GM21529 (cell line): ENCODE data around the gene EHMT1.
A peak's percentile ranks its signal among the peaks of the same experiment; 100 is the strongest.

Source experiments
- ATAC-seq: cut with Tn5 transposase; IDR thresholded peaks from one replicate; pipeline ENCODE4 v1.9.1; 2021; ENCODE audit not compliant: unreplicated experiment

The EHMT1 gene

DNA sequence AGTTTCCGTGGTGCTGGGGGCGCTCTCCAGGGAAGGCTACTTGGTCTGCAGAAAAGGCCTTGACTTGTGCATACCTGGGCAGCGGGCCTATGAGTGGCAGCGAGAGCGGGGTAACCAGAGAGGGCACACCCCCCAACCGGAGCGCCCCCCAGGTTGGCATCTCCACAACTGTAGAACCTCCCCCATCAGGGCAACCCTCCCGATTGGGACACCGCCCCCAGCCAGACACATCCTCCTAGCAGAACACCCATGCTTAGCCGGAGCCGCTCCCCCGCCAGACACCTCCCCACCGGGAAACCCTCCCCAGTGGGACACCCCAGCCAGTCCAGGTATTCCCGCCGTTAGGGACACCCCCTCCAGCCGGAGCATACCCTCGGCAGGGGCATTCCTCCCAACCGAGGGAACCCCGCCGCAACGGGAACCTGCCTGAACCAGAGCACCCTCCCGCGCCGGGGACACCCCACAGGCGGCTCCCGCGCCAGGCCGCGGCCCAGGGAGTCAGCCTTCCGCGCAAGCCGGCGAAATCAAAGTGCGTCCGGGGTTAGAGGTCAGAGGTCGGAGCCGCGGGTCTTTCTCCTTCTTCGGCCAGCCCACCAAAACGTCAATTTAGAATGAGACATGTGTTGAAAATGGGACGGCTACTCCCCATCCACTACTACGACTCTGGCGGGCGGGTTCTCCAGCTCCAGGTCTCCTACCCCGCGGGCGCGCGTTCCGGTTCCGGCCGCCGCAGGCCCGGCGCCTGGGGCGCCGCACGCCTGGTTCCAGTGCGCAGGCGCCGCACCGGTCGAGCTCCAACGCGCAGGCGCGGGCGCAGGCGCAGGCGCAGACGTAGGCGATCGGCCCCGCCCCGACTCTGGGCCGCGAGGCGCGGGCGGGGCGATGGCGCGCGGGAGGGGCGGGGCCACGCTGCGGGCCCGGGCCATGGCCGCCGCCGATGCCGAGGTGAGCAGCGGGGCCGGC is at the start of gene EHMT1:
EHMT1 (plus strand) TSS at position 901 of the 963 bp plus-strand sequence; CDS start at position 925, 24 bp downstream.
- peak; percentile 50 for ATAC-seq

DNA sequence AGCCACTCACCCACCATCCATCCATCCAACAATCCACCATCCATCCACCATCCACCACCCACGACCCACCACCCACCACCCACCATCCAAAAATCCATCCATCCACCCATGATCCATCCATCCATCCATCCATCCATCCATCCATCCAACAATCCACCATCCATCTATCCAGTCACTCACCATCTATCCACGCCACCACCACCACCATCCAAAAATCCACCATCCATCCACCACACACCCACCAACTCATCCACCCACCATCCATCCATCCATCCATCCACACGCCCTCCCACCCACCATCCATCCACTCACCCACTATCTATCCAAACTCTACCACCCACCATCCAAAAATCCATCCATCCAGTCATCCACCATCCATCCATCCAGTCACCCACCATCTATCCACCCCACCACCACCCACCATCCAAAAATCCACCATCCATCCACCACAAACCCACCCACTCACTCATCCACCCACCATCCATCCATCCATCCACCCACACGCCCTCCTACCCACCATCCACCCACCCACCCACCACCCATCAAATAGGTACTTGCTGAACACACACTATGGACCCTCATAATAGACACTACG is 49.1 kb upstream of the EHMT1 start:
- no peak for ATAC-seq

DNA sequence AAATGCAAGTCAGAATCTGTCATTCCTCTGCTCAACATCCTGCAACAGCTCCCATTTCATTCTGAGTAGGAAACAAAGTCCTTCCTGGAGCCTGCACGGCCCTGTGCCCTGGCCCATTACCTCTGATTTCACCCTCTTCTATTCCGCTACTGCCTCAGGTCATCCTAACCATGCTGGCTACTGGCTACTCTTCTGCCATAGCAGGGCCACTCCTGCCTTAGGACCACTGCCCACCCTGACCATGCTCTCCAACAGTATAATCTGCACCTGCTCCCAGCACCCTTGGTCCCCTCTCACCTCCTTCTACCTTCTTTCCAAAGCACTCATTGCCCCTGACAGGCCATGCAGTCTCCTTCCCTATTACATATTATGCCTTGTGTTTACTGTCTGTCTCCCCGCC is 48.2 kb upstream of the EHMT1 start:
- ATAC-seq, result no peak

DNA sequence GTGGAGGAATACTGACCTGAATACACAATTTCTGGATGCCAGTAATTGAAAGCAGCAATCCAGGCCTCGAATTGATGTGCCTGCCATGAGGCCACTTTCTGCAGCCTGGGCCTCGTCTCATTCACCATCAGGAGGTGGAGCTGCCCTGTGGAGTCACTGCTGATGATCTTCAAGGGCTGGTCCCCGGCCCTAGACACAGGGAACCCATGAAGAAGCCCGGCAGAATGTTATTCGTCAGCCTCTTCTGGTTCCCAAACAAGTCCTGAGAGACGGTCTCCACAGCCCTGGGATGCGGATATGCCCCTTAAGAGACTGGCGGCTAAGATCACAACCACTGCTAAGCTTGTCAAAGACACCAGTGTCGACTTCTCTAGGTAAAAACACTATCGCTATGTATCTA is 44.6 kb upstream of the EHMT1 start:
- ATAC-seq, result no peak

DNA sequence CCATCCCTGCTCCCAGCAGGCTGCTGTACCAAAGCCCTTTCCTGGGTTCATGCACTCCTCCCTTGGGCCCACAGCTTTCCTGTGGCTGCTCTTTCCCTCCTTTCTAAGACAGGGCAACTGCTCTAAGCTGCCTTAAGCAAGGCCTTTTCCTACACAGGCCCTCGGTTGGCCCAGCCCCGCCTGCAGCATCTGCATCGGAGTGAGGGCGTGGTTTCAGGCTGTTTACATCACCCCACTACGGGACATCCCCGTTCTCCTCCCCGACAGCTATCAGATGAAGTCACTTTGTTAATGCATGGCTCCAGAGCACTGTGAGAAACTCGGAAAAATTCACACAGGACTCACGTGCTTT is 43.5 kb upstream of the EHMT1 start:
- no peak for ATAC-seq

DNA sequence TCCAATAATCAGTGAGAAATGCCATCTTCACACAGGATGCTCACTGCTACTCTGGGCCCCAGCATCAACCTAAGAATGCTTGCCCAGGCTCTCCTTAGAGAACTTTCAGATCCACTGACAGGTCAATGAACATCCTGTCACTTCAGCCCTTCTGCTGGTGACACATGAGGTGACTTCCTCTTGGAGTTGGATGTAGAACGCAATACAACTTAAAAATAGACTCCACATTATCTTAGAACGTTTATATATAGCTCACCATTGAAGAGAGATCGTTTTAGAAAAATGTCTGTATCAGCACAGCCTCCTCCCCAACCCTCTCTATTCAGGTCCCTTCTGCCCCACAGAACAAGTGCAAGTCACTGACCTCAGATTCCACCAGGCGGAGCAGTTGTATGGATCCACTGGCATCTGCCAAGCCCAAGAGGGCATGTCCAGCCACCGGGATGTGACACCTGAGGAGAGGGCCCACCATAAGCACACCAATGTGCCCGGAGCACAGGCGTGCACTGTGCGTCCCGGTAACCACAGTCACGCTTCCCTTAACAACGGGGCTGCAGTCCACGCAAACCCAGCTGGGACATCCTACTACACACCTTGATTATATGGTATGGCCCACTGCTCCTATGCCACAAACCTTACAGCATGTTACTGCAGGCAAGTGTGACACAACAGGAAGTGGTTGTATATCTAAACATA is 42.9 kb upstream of the EHMT1 start:
- no peak for ATAC-seq

DNA sequence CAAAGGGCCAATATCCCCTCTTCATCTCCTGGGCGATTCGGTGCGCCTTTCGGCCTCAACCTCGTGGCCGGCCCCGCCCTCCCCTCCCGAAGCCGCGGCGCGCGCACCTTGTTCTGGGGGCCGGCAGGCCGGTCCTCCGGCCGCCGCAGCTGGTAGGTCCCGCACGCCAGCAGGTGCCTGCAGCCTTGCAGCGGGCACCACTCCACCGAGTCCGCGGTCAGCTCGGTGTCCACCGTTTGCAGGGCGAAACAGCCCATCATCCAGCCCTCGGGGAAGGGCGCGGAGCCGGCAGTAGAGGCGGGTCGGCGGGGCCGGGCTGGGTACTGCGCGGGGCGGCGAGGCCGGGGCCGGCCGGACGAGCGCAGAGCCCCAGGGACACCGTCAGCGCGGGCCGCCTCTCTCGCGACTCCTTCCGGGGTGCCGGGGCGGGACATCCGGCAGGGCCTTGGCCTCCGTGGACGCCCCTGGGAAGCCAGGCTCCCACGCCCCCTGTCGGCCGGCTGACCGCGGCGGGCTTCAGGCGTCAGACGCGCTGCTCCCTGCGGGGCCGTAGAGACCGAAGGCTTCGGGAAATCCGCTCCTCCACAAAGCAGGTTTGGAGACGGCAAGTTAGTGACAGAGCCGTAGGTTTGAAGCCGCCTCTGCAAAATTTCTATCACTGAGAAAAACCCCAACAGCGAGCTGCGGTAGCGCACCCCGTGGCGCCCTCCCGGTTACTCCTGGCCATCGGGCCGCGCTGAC is 40.1 kb upstream of the EHMT1 start, which contains the start of gene DPH7:
DPH7 (minus strand) TSS at position 408 of the 741 bp plus-strand sequence; CDS start at position 260, 148 bp downstream.
- ATAC-seq, result peak; percentile 89

DNA sequence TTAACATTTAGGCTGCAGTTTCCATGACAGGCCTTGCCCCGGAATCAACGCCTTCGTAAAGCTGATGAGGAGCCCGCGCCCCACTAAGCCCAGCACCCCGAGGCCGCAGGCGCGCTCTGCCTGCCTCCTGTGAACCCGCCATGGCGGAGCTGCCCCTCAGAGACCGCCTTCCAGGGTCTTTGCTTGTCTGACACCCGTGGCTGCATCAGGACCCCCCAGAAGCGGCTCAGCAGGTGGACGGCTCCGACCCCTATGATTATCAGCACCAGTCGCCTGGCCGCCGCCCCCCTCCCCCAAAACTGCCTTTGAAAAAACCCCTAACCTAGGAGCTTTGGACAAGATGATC is 39.6 kb upstream of the EHMT1 start:
- no peak for ATAC-seq

DNA sequence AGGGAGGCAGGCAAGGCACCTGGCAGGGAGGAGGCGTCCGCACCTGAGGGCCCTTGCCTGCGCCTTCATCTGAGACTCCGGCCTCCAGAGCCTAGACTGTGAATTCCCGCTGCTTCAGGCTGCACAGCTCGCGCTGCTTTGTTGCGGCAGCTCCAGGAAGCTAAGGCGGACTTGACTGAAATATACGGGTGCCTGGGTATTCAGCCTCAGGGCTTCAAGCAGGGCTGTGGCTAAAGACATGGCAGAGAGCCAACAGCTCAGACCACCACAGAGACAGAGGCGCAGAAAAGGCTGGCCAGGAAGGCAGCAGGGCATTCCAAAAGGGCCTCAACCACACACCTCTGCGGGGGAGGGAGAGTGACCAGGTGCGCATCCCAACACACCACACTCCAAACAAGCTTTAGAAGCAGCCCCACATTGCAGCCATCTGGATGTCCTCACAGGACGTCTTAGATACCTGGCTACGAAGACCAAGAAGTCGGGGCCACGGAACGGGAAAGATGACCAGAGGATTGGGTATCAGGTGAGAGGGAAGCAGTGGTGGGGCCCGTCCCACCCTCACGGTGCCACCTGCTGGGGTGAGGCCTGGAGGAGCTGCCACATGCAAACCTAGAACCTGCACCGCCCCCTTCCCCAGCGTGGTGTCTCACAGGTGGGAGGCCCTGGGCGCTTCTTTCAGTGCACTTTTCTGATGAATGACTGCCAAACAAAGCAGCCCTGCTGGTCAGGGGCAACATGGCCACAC is 38.4 kb upstream of the EHMT1 start:
- no peak for ATAC-seq

DNA sequence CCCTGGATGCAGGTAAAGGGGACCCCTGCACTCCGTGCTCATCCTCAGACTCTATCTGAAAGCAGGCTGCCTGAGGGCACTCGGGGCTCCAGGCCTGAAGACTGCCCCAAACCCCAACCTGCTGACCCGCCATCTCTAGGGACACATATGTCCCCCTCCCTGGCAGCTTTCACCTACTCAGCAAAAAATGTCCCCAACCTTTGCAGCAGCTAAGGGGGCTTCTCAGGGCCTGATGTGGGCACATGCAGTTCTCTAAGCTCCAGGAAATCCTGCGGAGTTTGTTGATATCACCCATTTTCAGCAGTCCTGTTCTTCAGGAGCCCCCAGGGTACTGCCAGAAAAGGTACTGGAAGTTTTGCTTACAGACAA is 37.9 kb upstream of the EHMT1 start:
- ATAC-seq, result no peak

DNA sequence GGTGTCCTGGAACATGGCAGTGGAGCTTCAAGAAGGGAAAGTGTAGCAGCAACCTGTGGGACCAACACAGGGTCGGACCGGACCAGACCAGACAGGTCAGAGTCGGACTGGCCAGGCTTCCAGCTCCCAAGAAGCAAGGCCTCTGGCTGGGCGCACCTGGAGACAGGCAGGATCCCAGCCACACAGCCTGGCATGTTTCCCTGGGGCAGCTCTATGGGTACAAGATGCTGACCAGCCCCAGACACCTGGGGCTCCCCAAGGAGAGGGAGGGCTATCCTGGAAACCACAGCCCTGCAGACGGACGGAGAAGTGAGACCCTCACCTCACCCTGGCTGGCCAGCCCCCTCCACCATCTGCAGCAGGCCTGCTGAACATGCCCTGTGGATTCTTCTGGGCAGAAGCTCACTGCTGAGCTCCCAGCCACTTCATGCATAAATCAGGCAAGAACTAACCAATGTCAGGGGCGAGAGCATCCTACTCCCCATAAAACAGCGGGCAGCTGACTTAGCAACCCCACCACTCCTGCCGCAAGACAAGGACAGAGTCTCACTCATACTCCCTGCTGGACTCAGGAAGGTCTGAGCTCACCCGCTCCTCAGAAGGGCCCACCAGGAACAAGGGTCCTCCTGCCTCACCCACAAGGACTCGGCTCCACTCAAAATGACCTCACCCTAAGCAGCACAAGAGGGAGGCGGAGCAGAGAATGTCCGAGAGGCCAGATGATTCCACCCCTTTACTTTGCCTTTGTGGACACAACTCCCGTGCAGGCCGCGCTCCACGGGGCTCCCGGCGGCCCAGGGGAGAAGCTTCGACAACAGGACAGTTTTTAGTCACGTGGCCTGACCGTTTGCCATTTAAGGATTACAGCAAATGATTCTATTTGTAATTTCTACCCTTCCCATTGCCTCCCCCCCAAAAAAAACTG is 37.2 kb upstream of the EHMT1 start:
- no peak for ATAC-seq

DNA sequence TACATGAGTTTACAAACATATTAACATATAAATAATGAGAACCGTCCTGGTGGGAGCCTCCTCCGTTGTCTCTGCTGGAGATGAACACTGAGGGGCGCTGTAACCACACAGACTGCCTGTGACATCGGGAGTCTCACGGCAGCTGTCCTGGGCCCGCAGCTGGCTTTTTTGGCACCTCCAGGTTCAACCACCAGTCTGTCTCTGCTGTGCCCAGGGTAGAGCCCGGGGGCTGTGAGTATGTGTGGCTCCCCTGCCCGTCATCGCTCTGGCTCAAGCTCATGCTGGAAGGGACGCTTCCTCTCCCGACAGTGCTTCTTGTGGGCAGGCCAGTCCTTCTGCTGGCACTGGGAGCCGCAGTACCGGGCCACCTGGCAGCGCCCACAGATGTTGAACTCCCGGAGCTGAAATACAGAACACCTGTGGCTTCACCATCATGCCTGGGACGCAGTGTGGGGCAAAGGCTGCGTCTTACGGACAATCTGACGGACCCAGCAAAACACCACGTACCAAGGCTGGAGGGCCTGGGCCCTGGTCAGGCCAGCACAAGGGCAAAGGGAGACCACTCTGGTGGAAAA is 36.4 kb upstream of the EHMT1 start:
- ATAC-seq, result no peak

DNA sequence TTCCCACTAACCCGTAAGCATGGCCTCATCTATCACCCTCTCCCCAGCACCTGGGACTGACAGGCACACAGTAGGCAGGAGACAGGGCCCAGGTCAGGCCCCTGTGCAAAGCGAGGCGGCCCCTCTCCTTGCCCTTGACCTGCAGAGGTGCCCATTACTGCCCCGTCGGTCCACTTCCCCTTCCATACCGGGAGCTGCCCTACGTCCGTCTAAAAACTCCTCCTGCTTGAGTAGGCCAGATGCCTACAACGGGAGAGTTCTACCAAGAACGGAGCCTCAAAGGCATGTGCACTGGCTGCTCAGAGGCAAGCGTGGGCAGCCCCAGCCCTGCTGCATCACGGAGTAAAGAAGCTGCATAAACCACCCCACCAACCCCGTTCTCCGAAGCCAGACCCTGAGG is 35.5 kb upstream of the EHMT1 start:
- no peak for ATAC-seq

DNA sequence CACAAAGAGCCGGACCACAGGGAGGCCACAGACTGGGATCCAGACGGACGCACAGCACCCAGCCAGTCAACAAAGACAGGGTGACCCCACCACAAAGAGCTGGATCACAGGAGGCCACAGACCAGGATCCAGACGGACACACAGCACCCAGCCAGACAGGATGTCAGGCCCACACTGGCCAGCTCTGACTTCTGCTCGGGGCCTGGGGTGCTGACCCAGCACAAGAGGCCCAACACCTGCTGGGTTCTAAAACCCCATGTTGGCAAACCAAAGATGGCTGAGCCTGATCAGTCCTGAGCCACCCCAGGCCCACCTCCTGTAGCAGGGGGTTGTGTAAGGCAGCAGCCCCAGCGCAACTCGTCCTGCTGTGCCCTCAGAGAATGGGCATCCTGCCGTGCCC is 34.8 kb upstream of the EHMT1 start:
- ATAC-seq, result no peak

DNA sequence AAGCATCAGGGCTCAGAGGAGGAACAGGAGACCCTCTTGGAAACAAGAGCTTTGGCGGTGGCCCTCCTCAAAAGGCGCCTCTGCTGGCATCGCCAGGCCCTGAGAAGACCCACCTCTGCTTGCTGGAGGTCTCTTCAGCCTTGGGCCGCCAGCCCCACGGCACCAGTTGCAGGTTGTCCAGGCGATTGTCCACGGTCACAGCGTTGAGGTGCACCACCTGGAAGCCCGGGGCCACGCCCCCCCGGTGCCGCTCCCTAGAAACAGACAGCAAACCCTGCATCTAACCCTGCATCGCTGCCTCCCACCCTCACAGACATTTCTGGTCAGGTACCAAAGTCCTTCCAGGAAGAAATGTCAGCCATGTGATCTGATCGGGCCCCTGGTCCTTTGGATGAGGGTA is 32.0 kb upstream of the EHMT1 start:
- no peak for ATAC-seq

DNA sequence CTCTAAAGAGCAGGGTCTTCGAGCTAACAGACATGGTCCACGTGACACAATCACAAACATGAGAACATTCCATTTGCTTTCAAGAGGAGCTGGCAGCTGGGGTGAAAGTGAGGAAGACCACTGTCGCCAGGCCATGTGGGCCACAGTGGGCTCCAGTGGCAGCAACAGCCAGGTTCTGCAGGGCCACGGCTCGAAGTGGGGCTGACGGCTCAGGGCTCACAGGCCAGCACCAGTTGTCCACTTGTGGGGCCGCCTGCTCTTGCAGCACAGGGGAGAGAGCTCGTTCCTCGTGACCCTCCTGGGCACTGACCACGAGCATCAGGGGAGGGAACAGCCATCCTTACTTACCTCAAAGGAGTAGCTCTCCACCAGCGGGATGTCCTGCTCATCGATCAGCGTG is 30.5 kb upstream of the EHMT1 start:
- ATAC-seq, result no peak

DNA sequence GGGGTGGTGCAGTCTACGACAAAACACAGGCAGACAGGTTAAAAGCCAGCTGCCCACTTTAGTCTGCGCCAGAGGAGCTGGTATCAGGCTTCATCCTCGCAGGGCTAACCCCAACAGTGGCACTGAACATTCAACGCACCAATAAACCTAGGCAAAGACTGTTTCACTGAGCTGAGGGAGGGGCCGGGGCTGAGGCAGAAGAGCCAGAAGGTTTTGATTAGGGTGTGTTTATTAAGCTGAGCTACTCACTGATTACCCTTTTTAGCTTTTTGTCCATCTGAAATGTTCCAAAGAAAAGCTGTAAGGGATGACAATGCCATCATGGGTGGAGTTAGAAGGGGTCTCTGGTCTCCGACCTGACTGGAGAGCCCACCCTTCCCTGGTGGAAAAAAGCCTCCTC is 29.9 kb upstream of the EHMT1 start:
- no peak for ATAC-seq

DNA sequence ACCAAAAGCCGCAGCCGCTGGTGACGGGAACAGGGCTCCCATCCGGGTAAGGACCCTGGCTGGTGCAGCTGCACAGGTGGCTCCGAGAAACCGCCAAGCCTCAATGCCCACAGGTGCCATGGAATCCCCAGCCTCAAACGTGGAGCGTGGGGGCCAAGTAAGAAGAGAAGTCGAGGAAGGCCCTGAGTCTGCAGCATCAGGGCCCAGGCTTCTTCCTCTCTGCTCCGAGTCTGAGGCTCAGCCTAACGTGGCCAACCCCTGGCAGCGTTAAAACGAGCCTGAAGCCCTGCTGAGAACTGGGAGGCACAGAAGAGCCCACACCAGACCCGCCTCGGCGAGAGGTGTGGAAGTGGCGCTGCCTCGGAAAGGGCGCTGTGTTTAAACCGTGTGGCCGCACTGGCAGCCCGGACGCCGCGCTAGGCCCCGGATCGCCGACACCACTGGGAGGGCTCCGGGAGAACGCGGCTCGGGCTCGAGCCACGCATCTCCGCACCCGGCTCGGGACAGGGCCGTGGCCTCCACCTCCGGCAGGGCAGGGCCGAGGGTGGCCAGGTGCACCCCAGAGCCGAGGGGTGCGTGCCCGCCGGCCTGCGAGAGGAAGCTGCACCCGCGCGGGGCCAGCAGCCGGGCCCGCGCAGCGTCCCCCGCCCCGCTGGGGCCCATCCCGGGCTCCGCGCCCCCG is 29.2 kb upstream of the EHMT1 start:
- ATAC-seq, result peak; percentile 14

DNA sequence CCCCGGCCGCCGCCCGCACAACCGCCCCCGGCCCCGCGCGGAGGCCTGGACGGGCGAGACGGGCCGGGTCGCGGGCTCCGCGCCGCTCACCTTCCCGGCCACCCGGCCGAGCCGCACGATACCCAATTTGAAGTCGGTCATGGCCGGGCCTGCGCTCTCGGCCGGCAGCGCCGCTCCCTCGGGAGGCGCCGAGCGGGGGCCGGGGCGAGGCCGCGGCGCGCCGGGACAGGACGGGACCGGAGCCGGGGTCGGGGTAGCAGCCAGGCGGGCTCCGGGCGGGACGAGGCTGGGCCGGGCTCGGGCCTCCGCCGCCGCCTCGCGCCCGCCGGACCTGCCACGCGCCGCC is 28.7 kb upstream of the EHMT1 start:
- peak; percentile 17 for ATAC-seq
